Mesenchymal stem cell (in vitro differentiated cells and primary cell): ENCODE measurements around the gene GSTT2.
"Not testable (repeated sequence)": the region's sequence is repeated elsewhere in the genome, so short reads cannot be mapped to it uniquely, and the experiment has no call there.

Experiments
- DNase-seq: peaks from one replicate; pipeline ENCODE4 v3.0.0-alpha.2; 2013
- H2AFZ ChIP-seq: one replicate; pipeline ENCODE4 v1.6.1; 2013; ENCODE audit warnings: low read depth, mild to moderate bottlenecking, control low read depth, inconsistent platforms, low read length, moderate library complexity
- H2AK5ac ChIP-seq: 2 replicates; pipeline ENCODE4 v1.6.1; 2013; ENCODE audit warnings: low read length, moderate library complexity, mild to moderate bottlenecking, inconsistent platforms; ENCODE audit not compliant: severe bottlenecking
- H2BK120ac ChIP-seq: one replicate; pipeline ENCODE4 v1.6.1; 2013; ENCODE audit warnings: low read depth, mild to moderate bottlenecking, inconsistent platforms, low read length, moderate library complexity
- H2BK12ac ChIP-seq, 2 experiments: one replicate each; pipeline ENCODE4 v1.6.1; 2013; ENCODE audit warnings: inconsistent platforms in 2 of 2, low read length in 2 of 2, mild to moderate bottlenecking in 2 of 2, moderate library complexity in 2 of 2, control low read depth in 1 of 2
- H2BK15ac ChIP-seq: one replicate; pipeline ENCODE4 v1.6.1; 2013; ENCODE audit warnings: mild to moderate bottlenecking, low read depth, inconsistent platforms; ENCODE audit not compliant: poor library complexity, severe bottlenecking
- H2BK5ac ChIP-seq: 2 replicates; pipeline ENCODE4 v1.6.1; 2013; ENCODE audit warnings: low read depth, mild to moderate bottlenecking, low read length, control low read depth, inconsistent platforms; ENCODE audit not compliant: poor library complexity, severe bottlenecking
- H3K14ac ChIP-seq, 2 experiments: one replicate each; pipeline ENCODE4 v1.6.1; 2013; ENCODE audit warnings: inconsistent platforms in 2 of 2, low read length in 2 of 2, control low read depth in 1 of 2, mild to moderate bottlenecking in 1 of 2, moderate library complexity in 1 of 2
- H3K18ac ChIP-seq, 2 experiments: one replicate each; pipeline ENCODE4 v1.6.1; 2013; ENCODE audit warnings: inconsistent platforms in 2 of 2, low read length in 2 of 2, control low read depth in 1 of 2, low read depth in 1 of 2, mild to moderate bottlenecking in 1 of 2
- H3K23ac ChIP-seq, 2 experiments: one replicate each; pipeline ENCODE4 v1.6.1; 2013; ENCODE audit warnings: inconsistent platforms in 2 of 2, low read length in 2 of 2, mild to moderate bottlenecking in 2 of 2, moderate library complexity in 2 of 2, control low read depth in 1 of 2
- H3K27ac ChIP-seq: 2 replicates; pipeline ENCODE4 v1.5.1; 2013; ENCODE audit warnings: mild to moderate bottlenecking, moderate library complexity, low read length, control low read depth, inconsistent platforms; ENCODE audit not compliant: poor library complexity, severe bottlenecking
- H3K27me3 ChIP-seq, 2 experiments: 2 replicates each; pipeline versions ENCODE4 v1.6.1 to v1.7.0; 2013; ENCODE audit warnings: low read length in 2 of 2, mild to moderate bottlenecking in 2 of 2, moderate library complexity in 2 of 2, control low read depth in 1 of 2, inconsistent platforms in 1 of 2; ENCODE audit not compliant: control insufficient read depth in 1 of 2, insufficient read depth in 1 of 2
- H3K36me3 ChIP-seq, 2 experiments: 2 replicates each; pipeline versions ENCODE4 v1.6.1 to v1.7.0; 2013; ENCODE audit warnings: low read length in 2 of 2, control low read depth in 1 of 2, inconsistent platforms in 1 of 2, low read depth in 1 of 2, mild to moderate bottlenecking in 1 of 2; ENCODE audit not compliant: insufficient read depth in 2 of 2, control insufficient read depth in 1 of 2
- H3K4ac ChIP-seq, 2 experiments: one replicate each; pipeline ENCODE4 v1.6.1; 2013; ENCODE audit warnings: inconsistent platforms in 2 of 2, low read length in 2 of 2, mild to moderate bottlenecking in 2 of 2, moderate library complexity in 2 of 2, control low read depth in 1 of 2, low read depth in 1 of 2
- H3K4me1 ChIP-seq: 2 replicates; pipeline ENCODE4 v1.6.1; 2013; ENCODE audit warnings: low read depth, low read length, control low read depth; ENCODE audit not compliant: control insufficient read depth, insufficient read depth
- H3K4me2 ChIP-seq: 2 replicates; pipeline ENCODE4 v1.6.1; 2013; ENCODE audit warnings: low read length, mild to moderate bottlenecking, inconsistent platforms; ENCODE audit not compliant: poor library complexity, severe bottlenecking
- H3K4me3 ChIP-seq, 2 experiments: 2 replicates each; pipeline versions ENCODE4 v1.5.1 to v1.7.0; 2013; ENCODE audit warnings: low read length in 2 of 2, mild to moderate bottlenecking in 2 of 2, control low read depth in 1 of 2, low read depth in 1 of 2; ENCODE audit not compliant: insufficient read depth in 1 of 2
- H3K79me1 ChIP-seq: replicated peaks from 2 replicates; pipeline ENCODE4 v1.6.1; 2013; ENCODE audit warnings: mild to moderate bottlenecking, control low read depth, low read length, inconsistent platforms; ENCODE audit not compliant: poor library complexity, severe bottlenecking
- H3K9ac ChIP-seq: 2 replicates; pipeline ENCODE4 v1.7.0; 2013; ENCODE audit warnings: mild to moderate bottlenecking, low read length, moderate library complexity
- H3K9me3 ChIP-seq: 2 replicates; pipeline ENCODE4 v1.7.0; 2013; ENCODE audit warnings: mild to moderate bottlenecking, low read length; ENCODE audit not compliant: control insufficient read depth
- H4K8ac ChIP-seq: one replicate; pipeline ENCODE4 v1.6.1; 2013; ENCODE audit warnings: inconsistent platforms, mild to moderate bottlenecking, low read length, moderate library complexity
- H4K91ac ChIP-seq: one replicate; pipeline ENCODE4 v1.6.1; 2013; ENCODE audit warnings: mild to moderate bottlenecking, low read length, inconsistent platforms
- WGBS: methylation state at CpG from one replicate; pipeline ENCODE4 v1.1.7; 2013; ENCODE audit warnings: mixed read lengths; 5-methylcytosine and 5-hydroxymethylcytosine counted together

GSTT2 gene

DNA sequence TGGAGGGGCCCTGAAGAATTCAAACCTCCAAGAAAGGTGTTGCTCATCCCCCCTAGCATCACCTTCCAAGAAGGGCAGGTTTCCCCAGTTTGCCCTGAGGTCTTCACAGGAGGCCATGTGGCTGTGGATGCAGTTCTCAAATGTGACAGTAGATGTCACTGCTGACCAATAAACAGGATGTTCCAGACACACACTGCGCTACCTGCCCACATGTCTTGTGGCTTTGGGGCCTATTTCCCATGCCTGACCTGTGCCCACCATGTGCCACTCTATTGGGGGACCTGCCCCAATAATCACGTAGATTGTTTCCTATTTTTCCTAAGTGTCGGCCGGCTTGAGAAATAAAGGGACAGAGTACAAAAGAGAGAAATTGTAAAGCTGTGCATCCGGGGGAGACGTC is 4.5 kb downstream of the GSTT2 start:
- Histone ChIP-seq H2BK120ac (no peak overlapping the region), H3K9ac (no peak overlapping the region), H3K23ac (no peak overlapping the region), H2AK5ac (no peak overlapping the region), H3K4me1 (no peaks in the 10 kb centered on the region), H2BK15ac (no peak overlapping the region), H3K27me3 (no peaks in the 10 kb centered on the region), H2BK5ac (no peak overlapping the region), H3K27ac (no peak overlapping the region), H4K91ac (no peak overlapping the region), H3K4me3 (no peak overlapping the region), H3K4ac (no peak overlapping the region), H2BK12ac (no peak overlapping the region), H3K18ac (no peak overlapping the region), H3K36me3 (no peaks in the 10 kb centered on the region), H4K8ac (no peak overlapping the region), H3K14ac (no peak overlapping the region), H2AFZ (no peak overlapping the region), H3K9me3 (no peaks in the 10 kb centered on the region), H3K79me1 (no peaks in the 10 kb centered on the region), H3K4me2 (no peak overlapping the region)
- 43% methylated on average over 5 of the region's 6 CpGs for WGBS
- DNase-seq, result peak; percentile 46

DNA sequence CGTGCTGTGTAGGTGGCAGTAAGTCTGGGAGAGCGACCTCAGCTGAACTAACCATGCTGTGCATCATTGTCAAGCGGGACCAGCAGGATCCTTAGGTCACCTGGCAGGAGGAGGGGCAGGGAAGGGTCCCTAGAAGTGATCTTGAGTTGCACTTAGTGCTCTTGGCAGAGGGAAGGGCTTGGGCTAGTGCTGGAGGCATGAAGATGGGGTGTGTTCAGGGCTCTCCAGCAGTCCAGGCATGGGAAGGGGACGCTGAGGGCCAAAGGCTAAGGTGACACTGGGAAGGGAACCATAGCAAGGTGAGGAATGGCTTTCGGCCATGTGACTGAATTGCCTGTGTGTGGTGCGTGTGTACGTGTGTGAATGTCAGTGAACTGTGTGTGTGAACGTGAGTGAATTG is 6.2 kb downstream of the GSTT2 start:
- not testable (repeated sequence) for H3K4me3 ChIP-seq, H3K9ac ChIP-seq, H3K9me3 ChIP-seq, H3K23ac ChIP-seq, H2BK120ac ChIP-seq, H3K14ac ChIP-seq, H2AFZ ChIP-seq, H2BK15ac ChIP-seq, H3K4me2 ChIP-seq, H4K91ac ChIP-seq, H3K27ac ChIP-seq, H3K79me1 ChIP-seq, H3K36me3 ChIP-seq, H2BK12ac ChIP-seq, H3K4ac ChIP-seq, H3K27me3 ChIP-seq, H3K4me1 ChIP-seq, H2BK5ac ChIP-seq, H3K18ac ChIP-seq, H4K8ac ChIP-seq, DNase-seq, H2AK5ac ChIP-seq
- WGBS, result 89% methylated on average over 8 of the region's 8 CpGs

DNA sequence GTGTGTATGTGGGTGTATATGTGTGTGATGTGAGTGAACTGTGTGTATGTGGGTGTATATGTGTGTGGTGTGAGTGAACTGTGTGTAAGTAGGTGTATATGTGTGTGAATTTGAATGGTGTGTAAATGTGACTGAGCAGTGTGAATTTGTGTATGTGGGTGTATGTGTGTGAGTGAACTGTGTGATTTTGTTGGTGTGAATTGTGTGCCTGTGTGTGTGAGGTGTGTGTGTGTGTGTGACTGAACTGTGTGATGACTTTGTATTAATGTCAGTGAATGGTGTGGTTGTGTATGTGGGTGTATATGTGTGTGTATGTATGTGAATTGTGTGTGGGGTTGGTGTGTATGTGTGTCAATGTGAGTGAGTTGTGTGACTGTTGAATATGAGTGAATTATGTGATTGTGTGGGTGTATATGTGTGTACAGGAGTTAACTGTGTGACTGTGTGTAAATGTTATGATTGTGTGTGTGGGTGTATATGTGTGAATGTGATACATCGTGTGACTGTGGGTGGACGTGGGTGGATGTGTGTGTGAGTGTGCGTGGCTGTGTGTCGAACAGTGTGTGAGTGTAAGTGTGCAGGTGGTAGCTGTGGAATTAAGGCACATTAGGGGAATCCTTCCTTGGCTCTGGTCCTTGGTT is 6.7 kb downstream of the GSTT2 start:
- not testable (repeated sequence) for H3K4me3 ChIP-seq, H3K9ac ChIP-seq, H2BK15ac ChIP-seq, H3K4ac ChIP-seq, H3K27ac ChIP-seq, H3K18ac ChIP-seq, H2BK120ac ChIP-seq, DNase-seq, H4K8ac ChIP-seq, H3K79me1 ChIP-seq, H3K23ac ChIP-seq, H3K14ac ChIP-seq, H2BK12ac ChIP-seq, H3K4me1 ChIP-seq, H3K4me2 ChIP-seq, H3K27me3 ChIP-seq, H2BK5ac ChIP-seq, H3K9me3 ChIP-seq, H2AFZ ChIP-seq, H2AK5ac ChIP-seq, H4K91ac ChIP-seq, H3K36me3 ChIP-seq
- WGBS, result 95% methylated on average over 4 of the region's 4 CpGs

DNA sequence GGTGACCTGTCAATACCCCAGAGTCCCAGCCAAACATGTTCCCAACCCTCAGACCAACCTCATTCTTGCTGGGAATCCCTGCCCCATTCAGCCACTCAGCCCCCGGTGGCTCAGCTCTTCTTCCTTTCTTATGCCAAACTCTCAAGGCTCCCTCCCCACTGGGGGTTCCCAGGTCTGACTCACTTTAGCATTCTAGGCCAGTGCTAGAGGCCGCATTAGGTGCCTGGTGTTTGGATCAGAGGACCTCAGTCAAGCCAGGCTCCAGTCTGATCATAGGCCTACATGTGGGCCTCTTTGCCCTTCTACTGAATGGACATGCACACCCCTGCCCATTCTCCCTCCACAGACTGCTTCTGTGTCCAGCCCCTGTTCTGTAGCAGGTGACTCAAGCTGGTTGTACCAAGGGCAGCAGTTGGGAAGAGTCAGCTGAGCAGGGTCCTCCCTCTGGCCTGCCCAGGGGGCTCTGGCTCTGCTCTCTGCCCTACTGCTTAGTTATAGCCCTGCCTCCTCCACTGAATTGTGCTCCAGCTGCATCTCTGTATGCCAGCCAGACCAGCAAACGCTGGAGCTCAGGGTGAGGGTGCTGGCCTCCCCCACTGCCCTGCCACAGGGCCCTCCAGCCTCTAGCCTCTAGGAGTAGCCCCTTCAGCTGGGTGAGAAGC is 9.8 kb downstream of the GSTT2 start:
- not testable (repeated sequence) for H4K8ac ChIP-seq, H3K27me3 ChIP-seq, H3K4ac ChIP-seq, H3K27ac ChIP-seq, H3K9me3 ChIP-seq, H3K4me1 ChIP-seq, H3K36me3 ChIP-seq, H3K79me1 ChIP-seq, H2BK15ac ChIP-seq, H3K4me3 ChIP-seq, H3K14ac ChIP-seq, H3K23ac ChIP-seq, H4K91ac ChIP-seq, H2BK12ac ChIP-seq, H3K18ac ChIP-seq, H2AFZ ChIP-seq, H2BK5ac ChIP-seq, H2AK5ac ChIP-seq, H3K9ac ChIP-seq, H3K4me2 ChIP-seq, H2BK120ac ChIP-seq
- DNase-seq, result peak; percentile 31
- 86% methylated on average over 1 of the region's 3 CpGs for WGBS
